HG02970 (cell line): ENCODE data around the gene TRIM9.
"Not testable (repeated sequence)": the region's sequence is repeated elsewhere in the genome, so short reads cannot be mapped to it uniquely, and the experiment has no call there.

Experiments used
- ATAC-seq: cut with Tn5 transposase; IDR thresholded peaks from one replicate; pipeline ENCODE4 v1.9.1; 2021; ENCODE audit warnings: mild to moderate bottlenecking, moderate library complexity, moderate number of reproducible peaks; ENCODE audit not compliant: unreplicated experiment, low FRiP score

Gene TRIM9

DNA sequence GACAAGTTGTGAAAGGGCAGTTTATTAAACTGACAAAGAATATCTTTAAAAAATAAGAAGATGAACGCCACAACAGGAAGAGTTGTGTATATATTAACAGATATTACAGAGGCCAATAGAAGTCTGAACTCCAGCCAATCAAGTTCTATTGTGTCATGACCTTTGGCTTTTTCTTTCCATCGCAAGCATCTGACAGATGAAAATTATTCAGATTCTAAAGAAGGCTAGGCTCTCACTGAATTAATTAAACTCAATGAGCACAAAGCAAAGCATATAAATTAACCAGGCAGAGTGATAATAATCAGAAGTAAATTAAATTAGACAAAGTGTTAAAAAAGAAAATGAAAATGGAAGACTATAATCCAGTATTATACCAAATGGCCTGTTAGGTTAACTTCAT is 88.6 kb downstream of the TRIM9 start:
- ATAC-seq: no peak

GRCh38 chr14:51004801-51005526 is 89.9 kb downstream of the TRIM9 start:
- no peak for ATAC-seq

DNA sequence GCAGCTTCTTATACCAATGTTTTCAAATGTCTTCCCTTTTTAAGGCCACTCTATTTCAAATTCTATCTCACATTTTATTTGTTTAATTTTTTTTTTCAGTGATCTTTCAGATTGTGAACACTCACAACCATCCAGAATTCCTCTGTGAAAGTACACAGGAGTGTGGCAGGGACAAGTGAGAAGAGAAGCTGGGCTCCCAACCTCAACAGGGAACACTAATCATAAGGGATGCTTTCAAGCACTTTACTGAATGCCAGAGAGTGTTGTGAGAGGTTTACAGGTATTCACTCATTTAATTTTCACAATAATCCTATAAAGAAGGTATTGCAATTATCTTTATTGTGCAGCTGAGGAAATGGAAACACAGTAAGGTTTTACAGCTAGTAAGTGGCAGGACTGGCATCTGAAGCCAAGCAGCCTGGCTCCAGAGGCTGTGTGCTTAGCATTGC is 90.5 kb downstream of the TRIM9 start:
- ATAC-seq: no peak

DNA sequence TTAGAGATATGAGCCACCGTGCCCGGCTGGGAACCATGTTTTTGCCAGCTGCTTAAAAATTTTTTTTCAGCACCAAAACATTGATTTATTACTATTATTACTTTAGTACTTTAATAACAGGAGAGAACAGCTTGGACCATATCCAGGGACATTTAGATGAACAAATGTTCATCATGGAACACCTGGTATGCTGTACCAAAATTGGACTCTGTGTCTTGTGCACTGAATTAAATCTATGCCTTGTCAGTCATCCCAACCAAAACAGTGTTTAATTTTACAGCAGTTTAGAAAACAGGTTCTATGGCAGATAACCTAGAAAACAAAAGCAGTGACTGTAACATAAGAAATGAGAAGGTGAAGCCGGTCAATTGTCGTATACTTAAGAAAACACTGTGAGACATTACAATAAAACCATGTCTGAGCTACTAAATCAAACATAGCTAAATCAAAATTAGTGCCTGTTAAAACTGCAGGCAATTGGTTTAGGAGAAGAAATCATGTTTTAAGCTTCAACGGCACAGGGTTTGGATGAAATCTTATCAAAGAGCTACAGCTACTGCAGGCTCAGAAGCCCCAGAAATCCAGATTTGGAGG is 92.4 kb downstream of the TRIM9 start:
- ATAC-seq: no peak

- no peak for ATAC-seq
Observed at GRCh38 chr14:51000566-51000965, 94.3 kb downstream of the TRIM9 start.

DNA sequence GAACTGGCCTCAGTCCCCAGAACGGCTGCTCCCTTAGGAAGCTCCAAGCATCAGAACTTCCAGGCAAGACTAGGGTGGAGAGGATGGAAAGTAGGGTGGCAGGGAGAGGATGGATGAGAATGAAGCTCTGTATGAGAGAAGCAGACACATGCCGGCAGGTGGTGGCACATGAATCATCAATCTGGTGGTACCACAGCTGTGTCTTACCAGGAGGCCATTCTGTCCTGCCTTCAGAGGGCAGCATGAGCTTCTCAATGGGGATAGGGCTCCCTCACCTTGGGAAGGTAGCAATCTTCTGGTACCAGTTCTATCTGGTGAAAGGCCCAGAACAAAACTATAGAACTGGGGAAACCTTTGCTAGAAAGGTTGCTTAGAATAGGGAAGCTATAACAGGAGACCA is 95.2 kb downstream of the TRIM9 start:
- ATAC-seq: no peak

- ATAC-seq: no peak
Observed at GRCh38 chr14:50998612-50999011, 96.3 kb downstream of the TRIM9 start.

GRCh38 chr14:50997712-50998111 is 97.2 kb downstream of the TRIM9 start:
- no peak for ATAC-seq

DNA sequence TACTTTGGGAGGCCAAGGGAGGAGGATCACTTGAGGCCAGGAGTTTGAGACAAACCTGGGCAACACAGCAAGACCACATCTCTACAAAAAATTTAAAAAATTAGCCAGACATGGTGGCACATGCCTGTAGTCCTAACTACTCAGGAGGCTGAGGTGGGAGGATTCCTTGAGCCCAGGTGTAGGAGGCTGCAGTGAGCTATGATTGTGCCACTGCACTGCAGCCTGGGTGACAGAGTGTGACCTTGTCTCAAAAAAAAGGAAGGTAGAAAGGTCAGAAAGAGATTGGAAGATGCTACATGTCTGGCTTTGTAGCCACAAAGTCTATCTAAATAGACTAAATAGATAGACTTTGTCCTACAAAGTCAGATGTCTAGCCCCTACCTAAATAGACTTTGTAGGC is 100.7 kb downstream of the TRIM9 start:
- ATAC-seq: not testable (repeated sequence)

DNA sequence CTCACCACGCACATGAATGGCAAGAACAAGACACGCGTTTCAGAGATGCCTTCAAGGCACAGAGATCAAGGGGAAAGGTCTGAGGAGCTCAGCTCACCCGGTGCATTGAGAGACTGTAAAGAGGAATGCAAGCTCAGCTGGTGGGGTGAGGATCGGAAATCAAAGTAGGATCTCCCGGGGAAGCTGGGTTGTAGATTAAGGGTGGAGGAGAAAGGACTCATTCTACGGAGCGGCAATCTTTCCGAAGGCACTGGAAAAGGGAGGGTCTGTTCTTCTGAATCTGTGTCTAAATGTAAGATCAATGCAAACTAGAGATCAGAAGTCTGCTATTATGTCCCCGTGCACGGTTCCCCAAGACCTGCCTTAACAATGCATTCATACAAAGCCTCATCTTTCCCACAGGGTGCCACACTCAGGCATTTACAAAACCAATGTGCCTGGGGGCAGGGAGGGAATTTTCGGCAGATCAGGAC is 109.0 kb downstream of the TRIM9 start:
- ATAC-seq: no peak

DNA sequence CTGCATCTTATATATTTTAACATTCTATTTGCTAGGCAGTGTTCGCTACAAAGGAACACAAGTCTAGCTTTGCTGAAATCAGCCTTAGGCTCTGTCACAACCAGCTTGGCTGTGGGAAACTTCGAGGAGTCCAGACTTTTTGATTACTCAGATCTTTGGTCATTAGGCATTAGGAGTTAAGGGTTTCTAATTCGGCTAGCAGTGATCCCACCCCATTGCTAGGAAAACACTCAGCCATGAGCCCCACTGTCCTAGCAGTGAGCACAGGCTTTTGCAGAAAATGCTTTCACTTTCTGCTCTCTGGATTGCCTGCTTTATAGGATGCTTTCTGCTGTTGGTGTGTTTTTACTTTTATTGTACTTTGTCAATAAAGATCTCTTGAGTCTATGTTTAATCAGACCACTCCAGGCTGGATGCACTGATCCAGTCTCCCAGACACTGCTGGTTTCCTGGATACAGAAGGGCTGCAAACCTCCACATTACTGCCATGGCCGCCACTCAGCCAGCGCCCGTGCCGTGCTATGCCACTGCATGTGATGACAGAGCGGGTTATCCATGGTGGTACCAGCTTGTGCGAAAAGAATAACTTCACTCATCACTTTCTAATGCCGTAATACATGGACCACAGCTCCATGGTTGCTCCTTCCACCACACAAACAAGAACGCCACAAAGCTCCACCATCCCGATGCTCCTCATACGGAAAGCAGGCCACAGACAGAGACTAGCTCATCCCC is 109.6 kb downstream of the TRIM9 start:
- no peak for ATAC-seq

GRCh38 chr14:50984036-50984710 is 110.7 kb downstream of the TRIM9 start:
- ATAC-seq: no peak

- ATAC-seq: no peak
Observed at GRCh38 chr14:50979941-50980850, 114.7 kb downstream of the TRIM9 start.

DNA sequence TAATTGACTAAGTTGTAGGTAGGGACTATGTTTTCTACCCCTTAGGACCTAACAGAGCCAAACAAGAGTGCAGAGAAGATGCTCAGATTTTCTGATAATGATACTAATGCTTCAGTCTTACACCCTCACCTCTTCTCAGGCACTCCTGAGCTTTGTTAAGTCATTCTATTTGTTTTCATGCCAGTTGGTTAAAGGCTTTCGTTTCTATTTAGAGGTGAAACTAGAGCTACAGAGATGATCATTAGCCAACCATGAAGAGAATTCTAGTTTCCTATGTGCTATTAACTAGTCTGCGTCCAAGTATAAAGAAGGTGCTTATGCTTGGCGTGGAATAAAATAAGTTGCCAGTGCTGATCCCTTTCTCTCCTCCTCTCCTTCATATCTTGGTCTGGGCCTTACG is 116.0 kb downstream of the TRIM9 start:
- peak; percentile 66 for ATAC-seq

GRCh38 chr14:50978529-50978871 is 116.4 kb downstream of the TRIM9 start:
- no peak for ATAC-seq

DNA sequence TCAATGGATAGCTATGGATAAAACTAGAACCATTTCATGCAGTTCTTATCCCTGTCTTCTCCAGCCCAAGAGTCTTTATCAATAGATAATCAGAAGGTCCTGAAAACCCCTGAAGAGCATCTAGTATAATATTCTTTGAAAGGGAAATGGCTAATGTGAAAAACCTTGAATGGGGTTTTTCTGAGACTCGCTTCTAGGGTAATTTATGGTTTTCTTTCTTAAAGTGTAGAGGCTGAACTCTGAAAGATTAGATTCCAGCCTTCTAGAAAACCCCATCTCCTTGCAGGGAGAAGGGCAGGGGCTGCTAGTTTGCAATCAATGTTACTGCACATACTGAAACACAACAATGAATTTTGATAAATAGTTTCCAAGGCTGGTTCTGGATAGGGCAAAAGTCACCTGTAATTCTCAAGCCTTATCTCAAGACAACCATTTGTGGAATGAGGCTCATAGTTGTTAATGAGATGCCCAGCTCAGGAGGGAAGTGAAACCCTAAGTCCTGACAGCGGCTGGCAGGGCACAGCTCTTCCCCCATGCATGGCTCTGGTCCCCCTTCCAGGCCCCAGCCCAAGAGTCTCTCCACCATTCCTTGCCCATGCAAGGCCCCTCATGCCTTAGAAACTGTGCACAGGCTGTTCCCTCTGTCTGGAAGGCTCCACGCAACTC is 116.9 kb downstream of the TRIM9 start:
- ATAC-seq: no peak

- no peak for ATAC-seq
Observed at GRCh38 chr14:50974118-50974517, 120.8 kb downstream of the TRIM9 start.

DNA sequence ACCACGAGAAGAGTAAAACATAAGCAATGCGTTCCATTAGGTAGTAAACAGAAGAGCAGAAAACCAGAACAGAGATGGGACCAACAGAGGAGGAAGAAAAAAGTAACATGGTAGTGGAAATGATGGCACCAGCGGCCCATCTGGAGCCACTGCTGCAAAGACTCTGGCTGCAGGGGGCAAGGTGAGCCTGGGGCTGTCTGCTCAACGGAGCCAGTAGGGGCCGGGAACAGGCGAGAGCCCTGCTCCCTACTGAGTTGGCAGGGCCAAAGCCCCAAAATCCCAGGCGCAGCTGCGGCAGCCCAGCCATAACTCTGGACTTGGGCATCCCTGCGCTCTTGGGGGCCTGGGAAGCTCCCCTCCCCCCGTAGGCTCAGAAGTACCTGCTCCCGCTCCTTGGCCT is 122.2 kb downstream of the TRIM9 start:
- ATAC-seq: no peak
